Forelimb muscle (tissue), 1 donor: Measurements from ENCODE around the gene SMOC2. TPM values are rescaled to one million over a fixed set of nuclear protein-coding genes. Genes with fewer than 3 reads are reported as not detected.

Experiments
- DNase-seq: peaks from one replicate; pipeline ENCODE4 v3.0.0-alpha.2; 2013; ENCODE audit warnings: low read depth
- polyA plus RNA-seq: library from polyadenylated mRNA; unstranded; fragments of 120-200 nt; gene quantifications from one replicate; pipeline ENCODE4 v1.2.1, GENCODE V29; 2013; ENCODE audit not compliant: insufficient read length

SMOC2 gene
- polyA plus RNA-seq, 1 donor: 74.8 TPM

- DNase-seq: no peak
Observed at GRCh38 chr6:168442646-168443045, 1.7 kb downstream of the SMOC2 start.

- no peak for DNase-seq
Observed at GRCh38 chr6:168447282-168447681, 6.3 kb downstream of the SMOC2 start.

- DNase-seq: no peak
Observed at GRCh38 chr6:168447700-168448099, 6.7 kb downstream of the SMOC2 start.

GRCh38 chr6:168448243-168448855 lies 7.4 kb downstream of the SMOC2 start:
- no peak for DNase-seq

- no peak for DNase-seq
Observed at GRCh38 chr6:168450917-168451316, 9.9 kb downstream of the SMOC2 start.

GRCh38 chr6:168451805-168452517 lies 11.0 kb downstream of the SMOC2 start:
- DNase-seq: no peak

GRCh38 chr6:168452685-168453377 lies 11.8 kb downstream of the SMOC2 start:
- DNase-seq: no peak

- DNase-seq: no peak
Observed at GRCh38 chr6:168455847-168456530, 15.0 kb downstream of the SMOC2 start.

GRCh38 chr6:168456907-168457652 lies 16.1 kb downstream of the SMOC2 start:
- DNase-seq: no peak

GRCh38 chr6:168457653-168457934 lies 16.6 kb downstream of the SMOC2 start:
- DNase-seq: no peak

- DNase-seq: no peak
Observed at GRCh38 chr6:168458101-168458500, 17.1 kb downstream of the SMOC2 start.

- no peak for DNase-seq
Observed at GRCh38 chr6:168459572-168459971, 18.6 kb downstream of the SMOC2 start.

- DNase-seq: no peak
Observed at GRCh38 chr6:168462289-168462853, 21.4 kb downstream of the SMOC2 start.

GRCh38 chr6:168464546-168464945 lies 23.6 kb downstream of the SMOC2 start:
- DNase-seq: no peak

- no peak for DNase-seq
Observed at GRCh38 chr6:168468045-168468444, 27.1 kb downstream of the SMOC2 start.

- DNase-seq: peak; percentile 44
Observed at GRCh38 chr6:168469521-168469920, 28.5 kb downstream of the SMOC2 start.

- DNase-seq: no peak
Observed at GRCh38 chr6:168469926-168470325, 28.9 kb downstream of the SMOC2 start.

- no peak for DNase-seq
Observed at GRCh38 chr6:168472363-168472762, 31.4 kb downstream of the SMOC2 start.

GRCh38 chr6:168473197-168473596 lies 32.2 kb downstream of the SMOC2 start:
- DNase-seq: no peak

GRCh38 chr6:168475188-168476013 lies 34.4 kb downstream of the SMOC2 start:
- DNase-seq: no peak

- DNase-seq: no peak
Observed at GRCh38 chr6:168479421-168479820, 38.4 kb downstream of the SMOC2 start.
